GM21619 (cell line): ENCODE measurements around the gene THOP1.

Experiments
- ATAC-seq: cut with Tn5 transposase; IDR thresholded peaks from one replicate; pipeline ENCODE4 v1.9.1; 2021; ENCODE audit not compliant: unreplicated experiment

Gene THOP1

GRCh38 chr19:2761876-2762782 is 23.2 kb upstream of the THOP1 start:
- no peak for ATAC-seq

- ATAC-seq, result no peak
Observed at GRCh38 chr19:2762783-2763496, 22.4 kb upstream of the THOP1 start.

GRCh38 chr19:2763687-2764086 is 21.6 kb upstream of the THOP1 start:
- no peak for ATAC-seq

- ATAC-seq, result no peak
Observed at GRCh38 chr19:2764945-2765344, 20.4 kb upstream of the THOP1 start.

- no peak for ATAC-seq
Observed at GRCh38 chr19:2765376-2765775, 19.9 kb upstream of the THOP1 start.

- no peak for ATAC-seq
Observed at GRCh38 chr19:2766594-2767372, 18.5 kb upstream of the THOP1 start.

- no peak for ATAC-seq
Observed at GRCh38 chr19:2767688-2768087, 17.6 kb upstream of the THOP1 start.

- no peak for ATAC-seq
Observed at GRCh38 chr19:2768365-2769132, 16.8 kb upstream of the THOP1 start.

GRCh38 chr19:2769218-2769617 is 16.1 kb upstream of the THOP1 start:
- no peak for ATAC-seq

- ATAC-seq, result no peak
Observed at GRCh38 chr19:2770055-2771013, 15.0 kb upstream of the THOP1 start.

- ATAC-seq, result no peak
Observed at GRCh38 chr19:2771786-2772674, 13.3 kb upstream of the THOP1 start.

- ATAC-seq, result no peak
Observed at GRCh38 chr19:2774083-2774679, 11.1 kb upstream of the THOP1 start.

GRCh38 chr19:2774953-2775555 is 10.2 kb upstream of the THOP1 start:
- no peak for ATAC-seq

GRCh38 chr19:2775556-2776430 is 9.5 kb upstream of the THOP1 start:
- ATAC-seq, result no peak

GRCh38 chr19:2777952-2778683 is 7.2 kb upstream of the THOP1 start:
- no peak for ATAC-seq

GRCh38 chr19:2779121-2779740 is 6.1 kb upstream of the THOP1 start:
- ATAC-seq, result no peak
